Neural cell (in vitro differentiated cells): ENCODE results near the gene TIPRL. TPM values are rescaled to one million over a fixed set of nuclear protein-coding genes. Genes with fewer than 3 reads are reported as not detected.

ENCODE experiments used
- H2AFZ ChIP-seq: fragments of 200-600, 300-800 bp; sonication (generic), shearing (Covaris generic); 2 replicates; pipeline ENCODE4 v1.6.0; 2014; ENCODE audit warnings: low read depth, mild to moderate bottlenecking, antibody characterized with exemption, low read length, moderate library complexity
- H3F3A ChIP-seq: fragments of 200-600 bp; shearing (Covaris generic); 2 replicates; pipeline ENCODE4 v1.6.1; 2016; ENCODE audit warnings: mild to moderate bottlenecking, moderate library complexity, mixed read lengths, antibody characterized with exemption, low read length; ENCODE audit not compliant: insufficient read depth, poor library complexity, severe bottlenecking
- H3K27ac ChIP-seq: fragments of 200-600, 300-800 bp; sonication (generic), shearing (Covaris generic); 2 replicates; pipeline ENCODE4 v1.5.1; 2014; ENCODE audit warnings: mild to moderate bottlenecking, low read length, moderate library complexity
- H3K27me3 ChIP-seq: fragments of 300-800, 200-600 bp; sonication (generic), shearing (Covaris generic); 2 replicates; pipeline ENCODE4 v1.6.0; 2014; ENCODE audit warnings: mild to moderate bottlenecking, low read depth, low read length, moderate library complexity; ENCODE audit not compliant: insufficient read depth
- H3K36me3 ChIP-seq: fragments of 300-800, 200-600 bp; sonication (generic), shearing (Covaris generic); 2 replicates; pipeline ENCODE4 v1.5.1; 2014; ENCODE audit warnings: mild to moderate bottlenecking, antibody characterized with exemption, low read length, moderate library complexity; ENCODE audit not compliant: insufficient read depth
- H3K4me2 ChIP-seq: fragments of 300-800, 200-600 bp; sonication (generic), shearing (Covaris generic); 2 replicates; pipeline ENCODE4 v1.6.0; 2014; ENCODE audit warnings: mild to moderate bottlenecking, low read length
- H3K4me3 ChIP-seq: fragments of 300-800, 200-600 bp; sonication (generic), shearing (Covaris generic); 2 replicates; pipeline ENCODE4 v1.5.1; 2014; ENCODE audit warnings: mild to moderate bottlenecking, low read length, moderate library complexity
- H3K79me2 ChIP-seq: fragments of 200-600 bp; shearing (Covaris generic); replicated peaks from 2 replicates; pipeline ENCODE4 v1.6.0; 2014; ENCODE audit warnings: mild to moderate bottlenecking, low read length, moderate library complexity; ENCODE audit not compliant: insufficient read depth
- H3K9ac ChIP-seq: fragments of 300-800, 200-600 bp; sonication (generic), shearing (Covaris generic); 2 replicates; pipeline ENCODE4 v1.6.1; 2016; ENCODE audit warnings: mild to moderate bottlenecking, low read length, mixed read lengths
- H3K9me2 ChIP-seq: fragments of 200-600 bp; shearing (Covaris generic); 2 replicates; pipeline ENCODE4 v1.6.1; 2016; ENCODE audit warnings: mild to moderate bottlenecking, low read length, mixed read lengths; ENCODE audit not compliant: insufficient read depth
- H3K9me3 ChIP-seq: fragments of 200-600, 300-800 bp; sonication (generic), shearing (Covaris generic); 2 replicates; pipeline ENCODE4 v1.6.1; 2016; ENCODE audit warnings: mild to moderate bottlenecking, mixed run types, low read length, moderate library complexity, mixed read lengths
- H4K20me1 ChIP-seq: fragments of 200-600 bp; shearing (Covaris generic); 2 replicates; pipeline ENCODE4 v1.6.1; 2016; ENCODE audit warnings: mild to moderate bottlenecking, mixed run types; ENCODE audit not compliant: insufficient read depth
- EP300 ChIP-seq: fragments of 450-650 bp; conservative IDR thresholded peaks from 2 replicates; pipeline ENCODE4 v1.6.1; 2014; ENCODE audit warnings: antibody characterized with exemption, mild to moderate bottlenecking, moderate library complexity; ENCODE audit not compliant: poor library complexity, severe bottlenecking
- EZH2 ChIP-seq: fragments of 200-600, 300-800 bp; shearing (Covaris generic), sonication (generic); IDR thresholded peaks from 2 replicates; pipeline ENCODE4 v1.6.1; 2014; ENCODE audit warnings: antibody characterized with exemption, low read length, borderline replicate concordance, mild to moderate bottlenecking; ENCODE audit not compliant: insufficient read depth, poor library complexity, severe bottlenecking
- MXI1 ChIP-seq: fragments of 450-650 bp; conservative IDR thresholded peaks from 2 replicates; pipeline ENCODE4 v1.6.1; 2014; ENCODE audit warnings: antibody characterized with exemption, mild to moderate bottlenecking; ENCODE audit not compliant: poor library complexity, severe bottlenecking
- POLR2AphosphoS5 ChIP-seq: IDR thresholded peaks from 2 replicates; pipeline ENCODE4 v1.6.1; 2012
- RAD21 ChIP-seq: fragments of 450-650 bp; conservative IDR thresholded peaks from 2 replicates; pipeline ENCODE4 v1.6.1; 2014; ENCODE audit warnings: antibody characterized with exemption, mild to moderate bottlenecking, moderate library complexity
- SMC3 ChIP-seq: fragments of 450-650 bp; conservative IDR thresholded peaks from 2 replicates; pipeline ENCODE4 v1.6.1; 2014; ENCODE audit warnings: antibody characterized with exemption, mild to moderate bottlenecking, moderate library complexity; ENCODE audit not compliant: poor library complexity
- TAF1 ChIP-seq: IDR thresholded peaks from 2 replicates; pipeline ENCODE4 v1.6.1; 2012; ENCODE audit warnings: low read depth
- polyA plus RNA-seq: library from polyadenylated mRNA; depleted of rRNA; stranded (reverse); fragments of >200 nt; gene quantifications from 2 replicates; pipeline ENCODE4 v1.2.3, GENCODE V29; 2014
- TF ChIP-seq, protein P1 (sequence below): fragments of 450-650 bp; IDR thresholded peaks from 2 replicates; pipeline ENCODE4 v1.5.1; 2014; ENCODE audit warnings: antibody characterized with exemption, mild to moderate bottlenecking, moderate library complexity; ENCODE audit not compliant: poor library complexity, severe bottlenecking
- TF ChIP-seq, protein P2 (sequence below): IDR thresholded peaks from 2 replicates; pipeline ENCODE4 v1.6.1; 2012; ENCODE audit warnings: borderline replicate concordance

TIPRL gene
- polyA plus RNA-seq, 1 donor from 2014 or later: 131 TPM

DNA sequence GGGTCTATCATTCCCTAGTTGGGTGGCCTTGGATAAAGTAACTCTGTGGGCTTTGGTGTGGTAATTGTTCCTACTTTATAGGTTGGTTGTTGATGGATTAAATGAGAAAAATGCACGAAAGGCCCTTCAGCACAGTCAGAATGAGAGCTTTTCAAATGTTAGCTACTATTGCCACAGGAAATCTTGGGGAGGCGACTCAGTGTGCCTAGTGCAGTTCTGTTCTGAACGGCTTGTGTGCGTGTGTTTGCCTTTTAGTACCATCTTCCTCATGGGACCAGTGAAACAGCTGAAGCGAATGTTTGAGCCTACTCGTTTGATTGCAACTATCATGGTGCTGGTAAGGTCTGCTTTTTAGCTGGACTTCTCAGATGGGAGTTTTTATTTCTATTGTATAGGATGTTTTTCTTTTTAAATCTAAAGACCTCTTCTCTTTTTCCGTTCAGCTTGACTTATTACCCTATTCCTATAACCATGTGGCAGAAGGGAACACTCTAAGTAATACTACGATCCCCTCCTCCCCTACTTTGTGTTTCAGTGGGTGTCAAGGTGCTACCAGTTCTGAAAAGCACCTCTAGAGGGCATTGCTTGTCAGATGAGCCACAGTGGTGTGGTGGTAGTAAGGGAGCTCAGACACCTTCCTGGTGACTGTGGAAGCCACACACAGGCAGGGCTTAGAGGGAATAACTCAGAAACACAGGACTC is 56.2 kb downstream of the TIPRL start:
- Histone ChIP-seq H4K20me1 (no peaks in the 10 kb centered on the region), H3K27me3 (no peaks in the 10 kb centered on the region), H2AFZ (no peak overlapping the region), H3K9me3 (no peaks in the 10 kb centered on the region), H3K9me2 (no peaks in the 10 kb centered on the region), H3K79me2 (no peaks in the 10 kb centered on the region), H3K4me3 (no peak overlapping the region), H3F3A (no peaks in the 10 kb centered on the region), H3K9ac (no peak overlapping the region), H3K4me2 (no peak overlapping the region), H3K36me3 (no peaks in the 10 kb centered on the region), H3K27ac (no peak overlapping the region)
- no peak for TF ChIP-seq EP300
- no peak for TF ChIP-seq EZH2
- no peak for TF ChIP-seq RAD21
- TF ChIP-seq TAF1: no peak
- no peak for TF ChIP-seq SMC3
- TF ChIP-seq, protein P1, sequence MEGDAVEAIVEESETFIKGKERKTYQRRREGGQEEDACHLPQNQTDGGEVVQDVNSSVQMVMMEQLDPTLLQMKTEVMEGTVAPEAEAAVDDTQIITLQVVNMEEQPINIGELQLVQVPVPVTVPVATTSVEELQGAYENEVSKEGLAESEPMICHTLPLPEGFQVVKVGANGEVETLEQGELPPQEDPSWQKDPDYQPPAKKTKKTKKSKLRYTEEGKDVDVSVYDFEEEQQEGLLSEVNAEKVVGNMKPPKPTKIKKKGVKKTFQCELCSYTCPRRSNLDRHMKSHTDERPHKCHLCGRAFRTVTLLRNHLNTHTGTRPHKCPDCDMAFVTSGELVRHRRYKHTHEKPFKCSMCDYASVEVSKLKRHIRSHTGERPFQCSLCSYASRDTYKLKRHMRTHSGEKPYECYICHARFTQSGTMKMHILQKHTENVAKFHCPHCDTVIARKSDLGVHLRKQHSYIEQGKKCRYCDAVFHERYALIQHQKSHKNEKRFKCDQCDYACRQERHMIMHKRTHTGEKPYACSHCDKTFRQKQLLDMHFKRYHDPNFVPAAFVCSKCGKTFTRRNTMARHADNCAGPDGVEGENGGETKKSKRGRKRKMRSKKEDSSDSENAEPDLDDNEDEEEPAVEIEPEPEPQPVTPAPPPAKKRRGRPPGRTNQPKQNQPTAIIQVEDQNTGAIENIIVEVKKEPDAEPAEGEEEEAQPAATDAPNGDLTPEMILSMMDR: no peak
- no peak for TF ChIP-seq MXI1
- no peak for TF ChIP-seq POLR2AphosphoS5
- TF ChIP-seq, protein P2, sequence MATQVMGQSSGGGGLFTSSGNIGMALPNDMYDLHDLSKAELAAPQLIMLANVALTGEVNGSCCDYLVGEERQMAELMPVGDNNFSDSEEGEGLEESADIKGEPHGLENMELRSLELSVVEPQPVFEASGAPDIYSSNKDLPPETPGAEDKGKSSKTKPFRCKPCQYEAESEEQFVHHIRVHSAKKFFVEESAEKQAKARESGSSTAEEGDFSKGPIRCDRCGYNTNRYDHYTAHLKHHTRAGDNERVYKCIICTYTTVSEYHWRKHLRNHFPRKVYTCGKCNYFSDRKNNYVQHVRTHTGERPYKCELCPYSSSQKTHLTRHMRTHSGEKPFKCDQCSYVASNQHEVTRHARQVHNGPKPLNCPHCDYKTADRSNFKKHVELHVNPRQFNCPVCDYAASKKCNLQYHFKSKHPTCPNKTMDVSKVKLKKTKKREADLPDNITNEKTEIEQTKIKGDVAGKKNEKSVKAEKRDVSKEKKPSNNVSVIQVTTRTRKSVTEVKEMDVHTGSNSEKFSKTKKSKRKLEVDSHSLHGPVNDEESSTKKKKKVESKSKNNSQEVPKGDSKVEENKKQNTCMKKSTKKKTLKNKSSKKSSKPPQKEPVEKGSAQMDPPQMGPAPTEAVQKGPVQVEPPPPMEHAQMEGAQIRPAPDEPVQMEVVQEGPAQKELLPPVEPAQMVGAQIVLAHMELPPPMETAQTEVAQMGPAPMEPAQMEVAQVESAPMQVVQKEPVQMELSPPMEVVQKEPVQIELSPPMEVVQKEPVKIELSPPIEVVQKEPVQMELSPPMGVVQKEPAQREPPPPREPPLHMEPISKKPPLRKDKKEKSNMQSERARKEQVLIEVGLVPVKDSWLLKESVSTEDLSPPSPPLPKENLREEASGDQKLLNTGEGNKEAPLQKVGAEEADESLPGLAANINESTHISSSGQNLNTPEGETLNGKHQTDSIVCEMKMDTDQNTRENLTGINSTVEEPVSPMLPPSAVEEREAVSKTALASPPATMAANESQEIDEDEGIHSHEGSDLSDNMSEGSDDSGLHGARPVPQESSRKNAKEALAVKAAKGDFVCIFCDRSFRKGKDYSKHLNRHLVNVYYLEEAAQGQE: no peak

DNA sequence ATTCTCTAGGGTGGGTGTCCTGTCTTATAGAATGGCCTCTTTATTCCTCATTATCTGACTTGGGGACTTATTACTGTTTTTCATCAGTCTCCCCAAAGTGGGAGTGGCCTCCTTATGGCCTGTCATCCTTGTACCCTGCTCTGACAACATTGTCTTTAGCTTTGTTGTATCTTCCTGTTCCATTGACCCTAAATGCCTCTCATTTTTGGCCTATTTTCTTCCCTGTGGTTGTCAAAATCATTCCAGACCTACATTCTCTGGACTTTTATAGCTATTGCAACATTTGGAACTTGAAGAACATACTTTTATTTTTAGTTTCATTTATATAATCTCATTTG is 56.8 kb downstream of the TIPRL start:
- H3K4me3 ChIP-seq: no peak overlapping the region
- H4K20me1 ChIP-seq: no peaks in the 10 kb centered on the region
- no peaks in the 10 kb centered on the region for H3K9me2 ChIP-seq
- TF ChIP-seq RAD21 (no peak), POLR2AphosphoS5 (no peak), TAF1 (no peak), EZH2 (no peak), SMC3 (no peak), MXI1 (no peak), EP300 (no peak)
- TF ChIP-seq, protein P1: no peak
- TF ChIP-seq, protein P2: no peak
- no peaks in the 10 kb centered on the region for H3K27me3 ChIP-seq
- no peaks in the 10 kb centered on the region for H3K9me3 ChIP-seq
- no peak overlapping the region for H3K9ac ChIP-seq
- H3F3A ChIP-seq: no peaks in the 10 kb centered on the region
- H3K4me2 ChIP-seq: no peak overlapping the region
- H3K79me2 ChIP-seq: no peaks in the 10 kb centered on the region
- H2AFZ ChIP-seq: no peak overlapping the region
- H3K36me3 ChIP-seq: no peaks in the 10 kb centered on the region
- H3K27ac ChIP-seq: no peak overlapping the region
